OCI-LY7 (cell line): ENCODE data around the gene CHST11.

ENCODE experiments used
- CTCF ChIP-seq: fragments of 200-600 bp; sonication (generic); conservative IDR thresholded peaks from 2 replicates; pipeline ENCODE4 v1.5.1; 2014; ENCODE audit warnings: mild to moderate bottlenecking, antibody characterized with exemption, low read length, moderate library complexity, mixed read lengths
- EZH2phosphoT487 ChIP-seq: fragments of 200-600 bp; sonication (generic); IDR thresholded peaks from 2 replicates; pipeline ENCODE4 v1.6.1; 2018; ENCODE audit warnings: low read depth, borderline replicate concordance, mild to moderate bottlenecking, mixed run types, antibody characterized with exemption, low read length, moderate library complexity, mixed read lengths

- no peak for TF ChIP-seq CTCF
- TF ChIP-seq EZH2phosphoT487 = no peak
These were observed 253.1 kb downstream of the CHST11 start for GRCh38 chr12:104709692-104710435.
